ENCODE results near the gene CCRL2.

Gene CCRL2

DNA sequence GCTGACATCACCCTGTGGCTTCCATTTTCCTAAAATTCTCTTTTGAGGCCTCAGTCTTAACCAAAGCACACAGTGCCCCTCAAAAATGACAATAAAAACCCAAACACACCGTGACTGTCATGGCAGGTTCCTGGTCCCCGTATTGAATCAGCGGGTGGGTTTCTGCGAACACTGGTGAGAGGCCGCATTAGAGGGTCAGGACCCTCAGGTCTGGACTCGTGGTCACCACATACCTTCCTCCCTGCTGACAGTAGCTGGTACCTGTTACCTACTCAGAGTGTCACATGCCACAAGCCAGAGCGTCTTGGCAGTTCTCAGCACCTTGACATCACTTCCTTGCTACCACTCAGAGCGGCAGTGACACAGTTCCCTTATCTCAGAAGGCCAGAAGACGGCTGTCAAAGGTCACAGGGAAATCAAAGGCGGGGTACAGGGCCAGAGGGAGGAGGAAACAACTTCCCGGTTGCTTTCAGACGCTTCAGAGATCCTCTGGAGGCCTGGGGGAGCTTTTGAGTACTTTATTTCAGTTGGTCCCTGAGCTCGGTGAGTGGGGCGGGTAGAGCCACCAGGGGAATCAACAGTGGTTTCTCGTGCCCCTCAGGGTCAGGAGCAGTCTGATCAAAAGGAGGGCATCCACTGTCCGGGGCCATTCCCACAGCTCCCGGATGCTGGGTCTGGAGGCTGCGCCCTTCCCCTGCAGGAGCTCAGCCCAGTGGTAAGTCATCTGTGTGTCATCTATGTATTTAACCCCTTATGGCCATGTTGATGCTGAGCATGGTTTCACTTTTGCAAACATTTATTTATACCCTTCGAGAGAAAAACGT is at the start of gene CCRL2, which contains the start of gene CCR5AS:
Gene CCRL2 (plus strand): TSS at position 472 of the 824 bp plus-strand sequence. CDS start 821 bp downstream, outside the sequence.
Gene CCR5AS (minus strand): TSS at position 279 of the 824 bp plus-strand sequence.
- Histone ChIP-seq H3K9ac (ENCODE audit: low read depth in 1 of 2, low read length in 2 of 2) (peak within 1 kb of the TSS; percentile 61 to 88), H3K4me1 (ENCODE audit: control insufficient read depth in 1 of 2, insufficient read depth in 2 of 2, low read length in 2 of 2) (peaks cover 36 to 38% of the 10 kb centered on the region in 2 donors), H3K36me3 (ENCODE audit: control insufficient read depth in 1 of 2, insufficient read depth in 2 of 2, low read length in 2 of 2) (peaks cover 0 to 4% of the 10 kb centered on the region in 2 donors), H3K27me3 (ENCODE audit: control insufficient read depth in 1 of 2, insufficient read depth in 2 of 2, low read length in 2 of 2) (no peaks in the 10 kb centered on the region), H3K9me3 (ENCODE audit: control insufficient read depth in 1 of 2, low read length in 2 of 2) (no peaks in the 10 kb centered on the region), H3K4me3 (ENCODE audit: low read depth in 1 of 2, low read length in 2 of 2) (peak within 1 kb of the TSS; percentile 64 to 86), H3K27ac (ENCODE audit: low read depth, low read length) (peak within 1 kb of the TSS; percentile 84)

DNA sequence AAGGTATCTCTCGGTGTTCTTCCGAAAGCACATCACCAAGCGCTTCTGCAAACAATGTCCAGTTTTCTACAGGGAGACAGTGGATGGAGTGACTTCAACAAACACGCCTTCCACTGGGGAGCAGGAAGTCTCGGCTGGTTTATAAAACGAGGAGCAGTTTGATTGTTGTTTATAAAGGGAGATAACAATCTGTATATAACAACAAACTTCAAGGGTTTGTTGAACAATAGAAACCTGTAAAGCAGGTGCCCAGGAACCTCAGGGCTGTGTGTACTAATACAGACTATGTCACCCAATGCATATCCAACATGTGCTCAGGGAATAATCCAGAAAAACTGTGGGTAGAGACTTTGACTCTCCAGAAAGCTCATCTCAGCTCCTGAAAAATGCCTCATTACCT is 48.6 kb upstream of the CCRL2 start:
- Histone ChIP-seq H3K27me3 (ENCODE audit: control insufficient read depth in 1 of 2, insufficient read depth in 2 of 2, low read length in 2 of 2) (no peaks in the 10 kb centered on the region), H3K4me1 (ENCODE audit: control insufficient read depth in 1 of 2, insufficient read depth in 2 of 2, low read length in 2 of 2) (peaks cover 6 to 14% of the 10 kb centered on the region in 2 donors), H3K27ac (ENCODE audit: low read depth, low read length) (no peak overlapping the region), H3K4me3 (ENCODE audit: low read depth in 1 of 2, low read length in 2 of 2) (no peak overlapping the region), H3K9ac (ENCODE audit: low read depth in 1 of 2, low read length in 2 of 2) (no peak overlapping the region), H3K9me3 (ENCODE audit: control insufficient read depth in 1 of 2, low read length in 2 of 2) (no peaks in the 10 kb centered on the region), H3K36me3 (ENCODE audit: control insufficient read depth in 1 of 2, insufficient read depth in 2 of 2, low read length in 2 of 2) (no peaks in the 10 kb centered on the region)

DNA sequence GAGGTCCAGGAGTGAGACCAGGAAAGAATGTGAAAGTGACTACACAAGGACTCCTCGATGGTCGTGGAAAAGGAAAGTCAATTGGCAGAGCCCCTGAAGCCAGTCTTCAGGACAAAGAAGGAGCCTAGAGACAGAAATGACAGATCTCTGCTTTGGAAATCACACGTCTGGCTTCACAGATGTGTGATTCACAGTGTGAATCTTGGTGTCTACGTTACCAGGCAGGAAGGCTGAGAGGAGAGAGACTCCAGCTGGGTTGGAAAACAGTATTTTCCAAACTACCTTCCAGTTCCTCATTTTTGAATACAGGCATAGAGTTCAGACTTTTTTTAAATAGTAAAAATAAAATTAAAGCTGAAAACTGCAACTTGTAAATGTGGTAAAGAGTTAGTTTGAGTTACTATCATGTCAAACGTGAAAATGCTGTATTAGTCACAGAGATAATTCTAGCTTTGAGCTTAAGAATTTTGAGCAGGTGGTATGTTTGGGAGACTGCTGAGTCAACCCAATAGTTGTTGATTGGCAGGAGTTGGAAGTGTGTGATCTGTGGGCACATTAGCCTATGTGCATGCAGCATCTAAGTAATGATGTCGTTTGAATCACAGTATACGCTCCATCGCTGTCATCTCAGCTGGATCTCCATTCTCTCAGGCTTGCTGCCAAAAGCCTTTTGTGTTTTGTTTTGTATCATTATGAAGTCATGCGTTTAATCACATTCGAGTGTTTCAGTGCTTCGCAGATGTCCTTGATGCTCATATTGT is 47.1 kb upstream of the CCRL2 start:
- H3K36me3 ChIP-seq (ENCODE audit: control insufficient read depth in 1 of 2, insufficient read depth in 2 of 2, low read length in 2 of 2): no peaks in the 10 kb centered on the region
- peaks cover 6 to 14% of the 10 kb centered on the region in 2 donors for H3K4me1 ChIP-seq (ENCODE audit: control insufficient read depth in 1 of 2, insufficient read depth in 2 of 2, low read length in 2 of 2)
- no peaks in the 10 kb centered on the region for H3K9me3 ChIP-seq (ENCODE audit: control insufficient read depth in 1 of 2, low read length in 2 of 2)
- no peak overlapping the region for H3K4me3 ChIP-seq (ENCODE audit: low read depth in 1 of 2, low read length in 2 of 2)
- no peak overlapping the region for H3K27ac ChIP-seq (ENCODE audit: low read depth, low read length)
- no peak overlapping the region for H3K9ac ChIP-seq (ENCODE audit: low read depth in 1 of 2, low read length in 2 of 2)
- no peaks in the 10 kb centered on the region for H3K27me3 ChIP-seq (ENCODE audit: control insufficient read depth in 1 of 2, insufficient read depth in 2 of 2, low read length in 2 of 2)

GRCh38 chr3:46360907-46361306 is 46.2 kb upstream of the CCRL2 start:
- no peak overlapping the region for H3K27ac ChIP-seq (ENCODE audit: low read depth, low read length)

GRCh38 chr3:46361408-46362283 is 45.4 kb upstream of the CCRL2 start:
- Histone ChIP-seq H3K36me3 (ENCODE audit: control insufficient read depth in 1 of 2, insufficient read depth in 2 of 2, low read length in 2 of 2) (no peaks in the 10 kb centered on the region), H3K4me3 (ENCODE audit: low read depth in 1 of 2, low read length in 2 of 2) (no peak overlapping the region), H3K9me3 (ENCODE audit: control insufficient read depth in 1 of 2, low read length in 2 of 2) (no peaks in the 10 kb centered on the region), H3K4me1 (ENCODE audit: control insufficient read depth in 1 of 2, insufficient read depth in 2 of 2, low read length in 2 of 2) (peaks cover 6 to 14% of the 10 kb centered on the region in 2 donors), H3K9ac (ENCODE audit: low read depth in 1 of 2, low read length in 2 of 2) (no peak overlapping the region), H3K27ac (ENCODE audit: low read depth, low read length) (no peak overlapping the region), H3K27me3 (ENCODE audit: control insufficient read depth in 1 of 2, insufficient read depth in 2 of 2, low read length in 2 of 2) (no peaks in the 10 kb centered on the region)

More at GRCh38 chr3:46360907-46361306, 46.2 kb upstream of the CCRL2 start:
- H3K36me3 ChIP-seq (ENCODE audit: control insufficient read depth in 1 of 2, insufficient read depth in 2 of 2, low read length in 2 of 2): no peaks in the 10 kb centered on the region
- no peaks in the 10 kb centered on the region for H3K27me3 ChIP-seq (ENCODE audit: control insufficient read depth in 1 of 2, insufficient read depth in 2 of 2, low read length in 2 of 2)
- peaks cover 6 to 14% of the 10 kb centered on the region in 2 donors for H3K4me1 ChIP-seq (ENCODE audit: control insufficient read depth in 1 of 2, insufficient read depth in 2 of 2, low read length in 2 of 2)
- no peak overlapping the region for H3K9ac ChIP-seq (ENCODE audit: low read depth in 1 of 2, low read length in 2 of 2)
- H3K9me3 ChIP-seq (ENCODE audit: control insufficient read depth in 1 of 2, low read length in 2 of 2): no peaks in the 10 kb centered on the region
- H3K4me3 ChIP-seq (ENCODE audit: low read depth in 1 of 2, low read length in 2 of 2): no peak overlapping the region

GRCh38 chr3:46365041-46365440 is 42.0 kb upstream of the CCRL2 start:
- no peak overlapping the region for H3K9ac ChIP-seq (ENCODE audit: low read depth in 1 of 2, low read length in 2 of 2)
- no peak overlapping the region for H3K4me3 ChIP-seq (ENCODE audit: low read depth in 1 of 2, low read length in 2 of 2)
- no peaks in the 10 kb centered on the region for H3K9me3 ChIP-seq (ENCODE audit: control insufficient read depth in 1 of 2, low read length in 2 of 2)
- peaks cover 13 to 23% of the 10 kb centered on the region in 2 donors for H3K4me1 ChIP-seq (ENCODE audit: control insufficient read depth in 1 of 2, insufficient read depth in 2 of 2, low read length in 2 of 2)
- no peaks in the 10 kb centered on the region for H3K27me3 ChIP-seq (ENCODE audit: control insufficient read depth in 1 of 2, insufficient read depth in 2 of 2, low read length in 2 of 2)
- H3K27ac ChIP-seq (ENCODE audit: low read depth, low read length): no peak overlapping the region
- H3K36me3 ChIP-seq (ENCODE audit: control insufficient read depth in 1 of 2, insufficient read depth in 2 of 2, low read length in 2 of 2): no peaks in the 10 kb centered on the region

- H3K4me3 ChIP-seq (ENCODE audit: low read depth in 1 of 2, low read length in 2 of 2): no peak overlapping the region
- no peak overlapping the region for H3K9ac ChIP-seq (ENCODE audit: low read depth in 1 of 2, low read length in 2 of 2)
- no peak overlapping the region for H3K27ac ChIP-seq (ENCODE audit: low read depth, low read length)
- no peaks in the 10 kb centered on the region for H3K36me3 ChIP-seq (ENCODE audit: control insufficient read depth in 1 of 2, insufficient read depth in 2 of 2, low read length in 2 of 2)
- peaks cover 9 to 17% of the 10 kb centered on the region in 2 donors for H3K4me1 ChIP-seq (ENCODE audit: control insufficient read depth in 1 of 2, insufficient read depth in 2 of 2, low read length in 2 of 2)
- H3K27me3 ChIP-seq (ENCODE audit: control insufficient read depth in 1 of 2, insufficient read depth in 2 of 2, low read length in 2 of 2): no peaks in the 10 kb centered on the region
- H3K9me3 ChIP-seq (ENCODE audit: control insufficient read depth in 1 of 2, low read length in 2 of 2): no peaks in the 10 kb centered on the region
Measured at GRCh38 chr3:46365737-46366524, 41.1 kb upstream of the CCRL2 start.

DNA sequence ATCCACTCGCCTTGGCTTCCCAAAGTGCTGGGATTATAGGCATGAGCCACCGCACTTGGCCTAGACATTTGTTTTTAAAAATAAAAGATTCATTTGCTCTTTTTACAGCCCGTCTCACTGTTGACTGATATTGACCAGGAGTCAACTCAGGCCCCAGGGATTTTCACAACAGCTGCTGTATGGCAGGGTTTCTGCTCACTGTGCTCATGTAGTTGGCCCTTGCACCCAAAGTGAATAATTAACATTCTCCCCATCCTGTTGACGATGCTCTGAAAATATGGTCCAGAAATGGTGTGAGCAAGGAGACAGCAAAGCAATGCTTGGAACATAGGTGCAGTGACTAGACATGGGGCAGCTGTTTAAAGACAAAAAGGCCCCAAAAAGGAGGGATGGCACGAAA is 39.2 kb upstream of the CCRL2 start:
- H3K4me1 ChIP-seq (ENCODE audit: control insufficient read depth in 1 of 2, insufficient read depth in 2 of 2, low read length in 2 of 2): peaks cover 9 to 10% of the 10 kb centered on the region in 2 donors

DNA sequence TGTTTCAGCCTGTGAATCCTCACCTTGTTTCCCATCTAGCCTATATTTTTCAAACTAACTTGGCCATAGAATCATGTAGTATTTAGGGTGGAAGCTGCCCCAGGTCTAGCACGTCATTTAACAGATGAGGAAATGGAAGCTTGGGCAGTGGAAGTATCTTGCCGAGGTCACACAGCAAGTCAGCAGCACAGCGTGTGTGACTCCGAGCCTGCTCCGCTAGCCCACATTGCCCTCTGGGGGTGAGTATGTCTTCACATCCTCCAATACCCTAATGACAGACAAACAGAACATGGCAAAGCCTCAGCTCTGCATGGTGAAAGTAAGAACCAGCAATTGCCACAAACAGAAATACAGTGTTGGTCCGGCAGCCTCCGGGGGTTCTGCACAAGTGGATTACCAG is 38.5 kb upstream of the CCRL2 start:
- Histone ChIP-seq H3K9me3 (ENCODE audit: control insufficient read depth in 1 of 2, low read length in 2 of 2) (no peaks in the 10 kb centered on the region), H3K4me1 (ENCODE audit: control insufficient read depth in 1 of 2, insufficient read depth in 2 of 2, low read length in 2 of 2) (peaks cover 9 to 10% of the 10 kb centered on the region in 2 donors), H3K27ac (ENCODE audit: low read depth, low read length) (no peak overlapping the region), H3K27me3 (ENCODE audit: control insufficient read depth in 1 of 2, insufficient read depth in 2 of 2, low read length in 2 of 2) (no peaks in the 10 kb centered on the region), H3K36me3 (ENCODE audit: control insufficient read depth in 1 of 2, insufficient read depth in 2 of 2, low read length in 2 of 2) (no peaks in the 10 kb centered on the region), H3K9ac (ENCODE audit: low read depth in 1 of 2, low read length in 2 of 2) (no peak overlapping the region), H3K4me3 (ENCODE audit: low read depth in 1 of 2, low read length in 2 of 2) (no peak overlapping the region)

More for the DNA sequence above, 39.2 kb upstream of the CCRL2 start:
- Histone ChIP-seq H3K9me3 (ENCODE audit: control insufficient read depth in 1 of 2, low read length in 2 of 2) (no peaks in the 10 kb centered on the region), H3K27me3 (ENCODE audit: control insufficient read depth in 1 of 2, insufficient read depth in 2 of 2, low read length in 2 of 2) (no peaks in the 10 kb centered on the region), H3K4me3 (ENCODE audit: low read depth in 1 of 2, low read length in 2 of 2) (no peak overlapping the region), H3K27ac (ENCODE audit: low read depth, low read length) (no peak overlapping the region), H3K36me3 (ENCODE audit: control insufficient read depth in 1 of 2, insufficient read depth in 2 of 2, low read length in 2 of 2) (no peaks in the 10 kb centered on the region), H3K9ac (ENCODE audit: low read depth in 1 of 2, low read length in 2 of 2) (no peak overlapping the region)
